HCT116 (cell line): ENCODE measurements around the gene TPK1. TPM values are rescaled to one million over a fixed set of nuclear protein-coding genes. Genes with fewer than 3 reads are reported as not detected.

ENCODE experiments used
- ATAC-seq: fragments of 200-7000 bp; cut with Tn5 transposase; 2 replicates; pipeline ENCODE4 v1.9.1; 2020; ENCODE audit warnings: mild to moderate bottlenecking, moderate library complexity
- BruUV-seq: library from RNA; stranded (reverse); fragments of 400-500 nt; replicated peaks from 2 replicates; lab custom pipeline; 2021; lab: Mats Ljungman, UMichigan
- CTCF ChIA-PET: fragments of 300-600 bp; sonication (Branson Sonifier 250); formaldehyde crosslinking; loops from one replicate; lab custom pipeline; 2021; ENCODE audit warnings: antibody characterized with exemption; lab: Charles Lee
- POLR2A ChIA-PET: fragments of 300-600, 350-600 bp; sonication (Branson Sonifier 250); formaldehyde crosslinking; loops from one replicate; lab custom pipeline; 2021; ENCODE audit warnings: antibody characterized with exemption; lab: Charles Lee
- RAD21 ChIA-PET, 2 experiments: fragments of 300-600 bp; sonication (Branson Sonifier 250); formaldehyde crosslinking; loops; one replicate each; lab custom pipeline; 2023; ENCODE audit warnings: low total read pairs in 2 of 2; ENCODE audit not compliant: uncharacterized antibody in 2 of 2, unreplicated experiment in 2 of 2, low non-redundant PET in 1 of 2; lab: Charles Lee
- DNase-seq: peaks from one replicate; pipeline ENCODE4 v3.0.0-alpha.2; 2010; ENCODE audit warnings: low read depth, low spot score
- H2AFZ ChIP-seq: fragments of 200-600 bp; shearing (Covaris generic), sonication (generic); 2 replicates; pipeline ENCODE4 v1.6.1; 2017; ENCODE audit warnings: low read depth, mixed run types, mixed read lengths, antibody characterized with exemption, low read length; ENCODE audit not compliant: poor library complexity, severe bottlenecking
- H3K27ac ChIP-seq: 2 replicates; pipeline ENCODE4 v1.5.1; 2012; ENCODE audit warnings: low read depth, low read length
- H3K27me3 ChIP-seq: fragments of 200-600 bp; sonication (generic); 2 replicates; pipeline ENCODE4 v1.6.1; 2016; ENCODE audit warnings: mixed run types, low read length, mixed read lengths; ENCODE audit not compliant: insufficient read depth
- H3K36me3 ChIP-seq, 2 experiments: fragments of 200-500 bp in 1 of 2; fragments of 200-600 bp in 1 of 2; sonication (Bioruptor generic) in 1 of 2; sonication (generic) in 1 of 2; 2 replicates each; pipeline versions ENCODE4 v1.5.1 to v1.6.1; 2014 to 2016; ENCODE audit warnings: low read length in 2 of 2, inconsistent platforms in 1 of 2, mixed read lengths in 1 of 2, mixed run types in 1 of 2; ENCODE audit not compliant: insufficient read depth in 2 of 2, control insufficient read depth in 1 of 2
- H3K4me1 ChIP-seq, 2 experiments: fragments of 200-600 bp in 1 of 2; sonication (generic) in 1 of 2; 2 replicates each; pipeline versions ENCODE4 v1.5.1 to v1.6.1; 2012 to 2017; ENCODE audit warnings: low read length in 2 of 2, inconsistent platforms in 1 of 2, mild to moderate bottlenecking in 1 of 2, mixed read lengths in 1 of 2, mixed run types in 1 of 2, moderate library complexity in 1 of 2; ENCODE audit not compliant: insufficient read depth in 2 of 2, control insufficient read depth in 1 of 2
- H3K4me2 ChIP-seq: fragments of 200-600 bp; sonication (generic); 2 replicates; pipeline ENCODE4 v1.6.1; 2017; ENCODE audit warnings: mixed run types, low read length, mixed read lengths
- H3K4me3 ChIP-seq, 2 experiments: fragments of 200-600 bp in 1 of 2; sonication (generic) in 1 of 2; replicated peaks in 1 of 2; 2 replicates each; pipeline ENCODE4 v1.5.1; 2011 to 2016; ENCODE audit warnings: low read length in 2 of 2, control low read depth in 1 of 2, low read depth in 1 of 2, mild to moderate bottlenecking in 1 of 2, mixed read lengths in 1 of 2, mixed run types in 1 of 2
- H3K79me2 ChIP-seq: fragments of 200-600 bp; sonication (generic); 2 replicates; pipeline ENCODE4 v1.6.1; 2017; ENCODE audit warnings: mild to moderate bottlenecking, mixed run types, low read length, moderate library complexity, mixed read lengths; ENCODE audit not compliant: insufficient read depth
- H3K9ac ChIP-seq: fragments of 200-600 bp; sonication (generic); 2 replicates; pipeline ENCODE4 v1.6.1; 2016; ENCODE audit warnings: low read length, mixed read lengths
- H3K9me2 ChIP-seq: fragments of 200-600 bp; sonication (generic), shearing (Covaris generic); 2 replicates; pipeline ENCODE4 v1.6.1; 2017; ENCODE audit warnings: mixed run types, mild to moderate bottlenecking, moderate library complexity; ENCODE audit not compliant: insufficient read depth
- H3K9me3 ChIP-seq, 2 experiments: fragments of 200-500 bp in 1 of 2; fragments of 200-600 bp in 1 of 2; sonication (Bioruptor generic) in 1 of 2; sonication (generic) in 1 of 2; 2 replicates each; pipeline ENCODE4 v1.6.1; 2014 to 2017; ENCODE audit warnings: low read length in 2 of 2, mixed read lengths in 2 of 2, inconsistent platforms in 1 of 2, low read depth in 1 of 2, mild to moderate bottlenecking in 1 of 2, mixed run types in 1 of 2, moderate library complexity in 1 of 2; ENCODE audit not compliant: control insufficient read depth in 1 of 2, insufficient read depth in 1 of 2
- H4K20me1 ChIP-seq: fragments of 200-600 bp; sonication (generic), shearing (Covaris generic); 2 replicates; pipeline ENCODE4 v1.6.1; 2017; ENCODE audit warnings: mixed run types, mild to moderate bottlenecking, moderate library complexity; ENCODE audit not compliant: insufficient read depth
- CBX3 ChIP-seq: IDR thresholded peaks from 2 replicates; pipeline ENCODE4 v1.6.1; 2012; ENCODE audit warnings: low read depth
- JUND ChIP-seq: IDR thresholded peaks from 2 replicates; pipeline ENCODE4 v1.6.1; 2012
- SRF ChIP-seq: IDR thresholded peaks from 2 replicates; pipeline ENCODE4 v1.6.1; 2012; ENCODE audit warnings: low read depth
- intact Hi-C: fragments of 100-400 bp; cut with micrococcal nuclease; formaldehyde crosslinking; loops from 2 replicates; pipeline ENCODE4 v1.10.0; 2022
- total RNA-seq: library from RNA; stranded (reverse); gene quantifications from one replicate; pipeline ENCODE4 v1.2.1, GENCODE V29; 2021; ENCODE audit not compliant: unreplicated experiment
- TF ChIP-seq, protein P1 (sequence below): IDR thresholded peaks from 2 replicates; pipeline ENCODE4 v1.6.1; 2011; ENCODE audit warnings: mild to moderate bottlenecking, low read length, moderate library complexity; ENCODE audit not compliant: insufficient replicate concordance; ENCODE audit errors: extremely low read depth

The TPK1 gene
- total RNA-seq, 1 experiment from 2014 or later: 5.4 TPM

GRCh38 chr7:144497282-144497681, 338.6 kb downstream of the TPK1 start:
- CTCF ChIA-PET: no interaction called here
- H3K4me2 ChIP-seq: no peak overlapping the region
- H3K9ac ChIP-seq: no peak overlapping the region
- TF ChIP-seq CBX3: no peak
- TF ChIP-seq, protein P1, sequence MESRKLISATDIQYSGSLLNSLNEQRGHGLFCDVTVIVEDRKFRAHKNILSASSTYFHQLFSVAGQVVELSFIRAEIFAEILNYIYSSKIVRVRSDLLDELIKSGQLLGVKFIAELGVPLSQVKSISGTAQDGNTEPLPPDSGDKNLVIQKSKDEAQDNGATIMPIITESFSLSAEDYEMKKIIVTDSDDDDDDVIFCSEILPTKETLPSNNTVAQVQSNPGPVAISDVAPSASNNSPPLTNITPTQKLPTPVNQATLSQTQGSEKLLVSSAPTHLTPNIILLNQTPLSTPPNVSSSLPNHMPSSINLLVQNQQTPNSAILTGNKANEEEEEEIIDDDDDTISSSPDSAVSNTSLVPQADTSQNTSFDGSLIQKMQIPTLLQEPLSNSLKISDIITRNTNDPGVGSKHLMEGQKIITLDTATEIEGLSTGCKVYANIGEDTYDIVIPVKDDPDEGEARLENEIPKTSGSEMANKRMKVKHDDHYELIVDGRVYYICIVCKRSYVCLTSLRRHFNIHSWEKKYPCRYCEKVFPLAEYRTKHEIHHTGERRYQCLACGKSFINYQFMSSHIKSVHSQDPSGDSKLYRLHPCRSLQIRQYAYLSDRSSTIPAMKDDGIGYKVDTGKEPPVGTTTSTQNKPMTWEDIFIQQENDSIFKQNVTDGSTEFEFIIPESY: no peak
- TF ChIP-seq, all 23 proteins: peak for 0
- no peaks in the 10 kb centered on the region for H4K20me1 ChIP-seq
- no TSS peak for BruUV-seq
- H3K27ac ChIP-seq: no peak overlapping the region
- ATAC-seq: no peak
- peaks cover 0 to 4% of the 10 kb centered on the region in 2 experiments; a peak in 1 of 4 replicates for H3K9me3 ChIP-seq
- no peaks in the 10 kb centered on the region for H3K4me1 ChIP-seq
- H2AFZ ChIP-seq: no peak overlapping the region
- DNase-seq: no peak
- no peak overlapping the region for H3K4me3 ChIP-seq
- H3K9me2 ChIP-seq: no peaks in the 10 kb centered on the region
- ChIA-PET POLR2A (no interaction called here), RAD21 (no interaction called here)
- intact Hi-C loops: no loop called here
- H3K36me3 ChIP-seq: no peaks in the 10 kb centered on the region
- H3K79me2 ChIP-seq: no peaks in the 10 kb centered on the region
- H3K27me3 ChIP-seq: no peaks in the 10 kb centered on the region

- Histone ChIP-seq H3K4me3 (no peak overlapping the region), H3K9me3 (peaks cover 0 to 4% of the 10 kb centered on the region in 2 experiments; a peak in 1 of 4 replicates), H4K20me1 (no peaks in the 10 kb centered on the region), H3K4me2 (no peak overlapping the region), H3K9ac (no peak overlapping the region), H3K79me2 (no peaks in the 10 kb centered on the region), H3K4me1 (no peaks in the 10 kb centered on the region), H3K27me3 (no peaks in the 10 kb centered on the region), H3K9me2 (no peaks in the 10 kb centered on the region), H3K36me3 (no peaks in the 10 kb centered on the region), H2AFZ (no peak overlapping the region), H3K27ac (no peak overlapping the region)
- RAD21 ChIA-PET: no interaction called here
- TF ChIP-seq, protein P1: no peak
- TF ChIP-seq JUND (no peak), SRF (no peak)
- ATAC-seq (no peak), DNase-seq (no peak)
- POLR2A ChIA-PET: no interaction called here
- CTCF ChIA-PET: no interaction called here
- intact Hi-C loops: no loop called here
- no TSS peak for BruUV-seq
Observed at GRCh38 chr7:144494355-144494754, 341.5 kb downstream of the TPK1 start.
